HepG2 (cell line): ENCODE results near the gene TWNK. TPM values are rescaled to one million over a fixed set of nuclear protein-coding genes. Genes with fewer than 3 reads are reported as not detected.

Source experiments
- ATF7 ChIP-seq, 2 experiments: fragments of 450-650 bp in 1 of 2; sonication (generic) in 1 of 2; formaldehyde crosslinking in 1 of 2; IDR thresholded peaks; 2 replicates each; pipeline versions ENCODE4 v1.4.0 to v1.6.1; 2016 to 2020; ENCODE audit warnings: antibody characterized with exemption in 1 of 2, mild to moderate bottlenecking in 1 of 2, missing genetic modification reagents in 1 of 2
- HMG20B ChIP-seq: conservative IDR thresholded peaks from 2 replicates; pipeline ENCODE4 v1.6.1; 2016; ENCODE audit warnings: missing genetic modification reagents, missing compliant biosample characterization
- HMGXB4 ChIP-seq, 2 experiments: sonication (generic) in 1 of 2; formaldehyde crosslinking in 1 of 2; IDR thresholded peaks; 2 replicates each; pipeline versions ENCODE4 v1.4.0 to v1.6.1; 2018 to 2020; ENCODE audit warnings: missing genetic modification reagents in 2 of 2, borderline replicate concordance in 1 of 2, low read depth in 1 of 2, mild to moderate bottlenecking in 1 of 2, missing biosample characterization in 1 of 2
- MAFG ChIP-seq: sonication (generic); formaldehyde crosslinking; IDR thresholded peaks from 2 replicates; pipeline ENCODE4 v1.5.1; 2020; ENCODE audit warnings: mild to moderate bottlenecking, missing genetic modification reagents
- NCOA5 ChIP-seq: sonication (generic); formaldehyde crosslinking; IDR thresholded peaks from 2 replicates; pipeline ENCODE4 v1.4.0; 2020; ENCODE audit warnings: missing genetic modification reagents
- SMAD9 ChIP-seq: sonication (generic); formaldehyde crosslinking; IDR thresholded peaks from 2 replicates; pipeline ENCODE4 v1.5.1; 2020; ENCODE audit warnings: mild to moderate bottlenecking, missing genetic modification reagents
- SNAI1 ChIP-seq: sonication (generic); formaldehyde crosslinking; IDR thresholded peaks from 2 replicates; pipeline ENCODE4 v1.5.0; 2020; ENCODE audit warnings: mild to moderate bottlenecking, missing genetic modification reagents, borderline replicate concordance
- SP140L ChIP-seq: sonication (generic); formaldehyde crosslinking; IDR thresholded peaks from 2 replicates; pipeline ENCODE4 v1.4.0; 2020; ENCODE audit warnings: missing genetic modification reagents, borderline replicate concordance
- USF2 ChIP-seq, 2 experiments: sonication (generic) in 1 of 2; formaldehyde crosslinking in 1 of 2; IDR thresholded peaks; 2 replicates each; pipeline versions ENCODE4 v1.5.1 to v1.6.1; 2011 to 2020; ENCODE audit warnings: borderline replicate concordance in 1 of 2, low read depth in 1 of 2, low read length in 1 of 2, mild to moderate bottlenecking in 1 of 2, missing genetic modification reagents in 1 of 2, moderate library complexity in 1 of 2
- ZFP36 ChIP-seq: fragments of 150-350 bp; IDR thresholded peaks from 2 replicates; pipeline ENCODE4 v1.6.1; 2018; ENCODE audit warnings: borderline replicate concordance, low read length, low read depth; ENCODE audit not compliant: partially characterized antibody
- ZNF431 ChIP-seq: sonication (generic); formaldehyde crosslinking; IDR thresholded peaks from 2 replicates; pipeline ENCODE4 v1.9.0; 2022; ENCODE audit warnings: missing genetic modification reagents, low read depth, mild to moderate bottlenecking, borderline replicate concordance
- ZNF460 ChIP-seq: sonication (generic); formaldehyde crosslinking; IDR thresholded peaks from 2 replicates; pipeline ENCODE4 v1.5.1; 2020; ENCODE audit warnings: missing genetic modification reagents, mild to moderate bottlenecking, borderline replicate concordance
- ZNF513 ChIP-seq: sonication (generic); formaldehyde crosslinking; conservative IDR thresholded peaks from 2 replicates; pipeline ENCODE4 v1.5.0; 2020; ENCODE audit warnings: missing genetic modification reagents
- ZNF558 ChIP-seq: sonication (generic); formaldehyde crosslinking; IDR thresholded peaks from 2 replicates; pipeline ENCODE4 v1.9.0; 2022; ENCODE audit warnings: mild to moderate bottlenecking, missing genetic modification reagents, borderline replicate concordance
- ZNF572 ChIP-seq: sonication (generic); formaldehyde crosslinking; IDR thresholded peaks from 2 replicates; pipeline ENCODE4 v1.5.1; 2020; ENCODE audit warnings: mild to moderate bottlenecking, missing genetic modification reagents
- ZNF644 ChIP-seq: IDR thresholded peaks from 2 replicates; pipeline ENCODE4 v1.6.1; 2016; ENCODE audit warnings: low read depth
- ZNF703 ChIP-seq: sonication (generic); formaldehyde crosslinking; IDR thresholded peaks from 2 replicates; pipeline ENCODE4 v1.5.1; 2020; ENCODE audit warnings: missing genetic modification reagents, mild to moderate bottlenecking, moderate library complexity, borderline replicate concordance
- ZNF720 ChIP-seq: sonication (generic); formaldehyde crosslinking; IDR thresholded peaks from 2 replicates; pipeline ENCODE4 v1.4.0; 2020; ENCODE audit warnings: missing genetic modification reagents
- ZNF747 ChIP-seq: sonication (generic); formaldehyde crosslinking; IDR thresholded peaks from 2 replicates; pipeline ENCODE4 v1.8.1; 2023; ENCODE audit warnings: missing genetic modification reagents, mild to moderate bottlenecking, borderline replicate concordance
- ZNF790 ChIP-seq: sonication (generic); formaldehyde crosslinking; IDR thresholded peaks from 2 replicates; pipeline ENCODE4 v1.8.0; 2022; ENCODE audit warnings: missing genetic modification reagents, mild to moderate bottlenecking, borderline replicate concordance
- ZNF841 ChIP-seq: sonication (generic); formaldehyde crosslinking; IDR thresholded peaks from 2 replicates; pipeline ENCODE4 v1.8.1; 2023; ENCODE audit warnings: missing genetic modification reagents, borderline replicate concordance
- polyA plus RNA-seq, 8 experiments: library from polyadenylated mRNA; depleted of rRNA in 3 of 8; stranded (reverse) in 7 of 8; unstranded in 1 of 8; fragments of >200 nt; fragmentation: Illumina TruSeq in 4 of 8; extraction: Trizol in 4 of 8; gene quantifications; 2 replicates each; pipeline versions ENCODE4 v1.2.1 to v1.2.3, GENCODE V29; 2011 to 2016; ENCODE audit warnings: low read depth in 4 of 8, missing spikeins in 1 of 8, mixed read lengths in 1 of 8; ENCODE audit not compliant: insufficient read depth in 1 of 8
- total RNA-seq, 5 experiments: library from RNA; depleted of rRNA; stranded (reverse); fragments of >200 nt; fragmentation: Illumina TruSeq; extraction: Trizol; gene quantifications; 2 replicates each; pipeline ENCODE4 v1.2.3, GENCODE V29; 2016; ENCODE audit warnings: low read depth in 1 of 5
- TF ChIP-seq, protein P1 (sequence below): sonication (generic); formaldehyde crosslinking; IDR thresholded peaks from 2 replicates; pipeline ENCODE4 v1.5.0; 2020; ENCODE audit warnings: missing genetic modification reagents

TWNK gene
- total and polyA plus RNA-seq, 2 of the 13 experiments (the other 11 are each of a cell fraction or from before 2014, with no cell fraction given): 10.7 to 16.5 TPM

DNA sequence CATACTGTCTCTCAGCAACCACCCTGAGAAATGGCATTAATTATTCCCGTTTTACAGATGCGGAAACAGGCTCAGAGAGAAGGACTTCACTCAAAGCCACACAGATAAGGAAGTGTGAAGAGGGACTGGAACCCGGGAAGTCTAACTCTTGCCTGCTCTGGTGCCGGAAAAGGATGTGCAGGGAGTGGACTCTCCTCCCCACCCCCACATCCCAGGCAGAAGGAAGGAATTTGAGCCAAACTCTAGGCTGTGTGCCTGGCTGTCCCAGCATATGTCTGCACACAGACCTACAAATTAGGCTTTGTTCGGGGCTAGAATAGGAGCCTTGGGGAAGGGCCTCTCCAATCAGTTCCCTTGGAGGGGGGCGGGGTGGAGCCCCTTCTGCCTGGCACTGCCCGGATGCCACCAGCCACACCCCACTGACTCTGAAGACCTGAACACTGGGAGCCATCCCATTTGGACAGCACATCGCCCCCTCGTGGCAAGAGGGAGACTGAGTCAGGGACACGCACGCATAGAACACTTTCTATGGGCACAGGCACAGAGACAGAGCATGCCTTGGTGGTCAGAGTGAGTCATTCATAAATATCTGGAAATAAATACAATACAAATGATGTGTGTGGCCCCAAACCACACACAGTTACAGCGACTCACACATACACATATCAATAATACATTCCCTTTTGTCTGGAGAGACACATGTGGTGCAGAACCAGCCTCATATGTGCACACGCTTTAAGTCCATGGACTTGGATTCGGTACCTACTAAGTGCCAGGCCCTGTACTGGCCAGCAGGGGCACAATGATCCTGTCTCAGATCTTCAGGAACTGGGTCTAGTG, 25.4 kb downstream of the TWNK start (continued):
- TF ChIP-seq ZNF703 (CRISPR knock-in tag) (no peak), ZNF747 (no peak; the same call in 1 of the 2 replicates), SP140L (CRISPR knock-in tag) (no peak), ZNF513 (CRISPR knock-in tag) (no peak), HMG20B (CRISPR knock-in tag) (no peak), MAFG (CRISPR knock-in tag) (no peak), ZNF431 (CRISPR knock-in tag) (no peak), ZNF460 (no peak), ZNF790 (CRISPR knock-in tag) (no peak), ZNF644 (CRISPR knock-in tag) (no peak), ZNF558 (CRISPR knock-in tag) (no peak), ATF7 (IDR thresholded peaks at IDR 0.05) (no peak), ATF7 (CRISPR knock-in tag; IDR thresholded peaks at IDR 0.05) (no peak), ZNF572 (CRISPR knock-in tag) (no peak), ZNF720 (CRISPR knock-in tag) (0 out of 2 replicates have a peak, but pooled peaks have one; percentile 7), SMAD9 (CRISPR knock-in tag) (no peak), USF2 (IDR thresholded peaks at IDR 0.05; ENCODE audit: low read depth, low read length) (no peak), USF2 (CRISPR knock-in tag; IDR thresholded peaks at IDR 0.05; ENCODE audit: borderline replicate concordance) (no peak), SNAI1 (CRISPR knock-in tag) (no peak), ZFP36 (no peak), HMGXB4 (CRISPR knock-in tag; IDR thresholded peaks at IDR 0.05; ENCODE audit: borderline replicate concordance in 1 of 2, low read depth in 1 of 2) (peak; percentile 88 to 93; a peak in 3 of 4 replicates), ZNF841 (CRISPR knock-in tag) (no peak), NCOA5 (CRISPR knock-in tag) (no peak)
- TF ChIP-seq, protein P1, sequence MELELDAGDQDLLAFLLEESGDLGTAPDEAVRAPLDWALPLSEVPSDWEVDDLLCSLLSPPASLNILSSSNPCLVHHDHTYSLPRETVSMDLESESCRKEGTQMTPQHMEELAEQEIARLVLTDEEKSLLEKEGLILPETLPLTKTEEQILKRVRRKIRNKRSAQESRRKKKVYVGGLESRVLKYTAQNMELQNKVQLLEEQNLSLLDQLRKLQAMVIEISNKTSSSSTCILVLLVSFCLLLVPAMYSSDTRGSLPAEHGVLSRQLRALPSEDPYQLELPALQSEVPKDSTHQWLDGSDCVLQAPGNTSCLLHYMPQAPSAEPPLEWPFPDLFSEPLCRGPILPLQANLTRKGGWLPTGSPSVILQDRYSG (CRISPR knock-in tag): no peak
